ENCODE measurements around the gene DDTL. TPM values are rescaled to one million over a fixed set of nuclear protein-coding genes. Genes with fewer than 3 reads are reported as not detected.

The DDTL gene
- total RNA-seq: 0.16 TPM in 1 of 2 replicates, not detected in the other

DNA sequence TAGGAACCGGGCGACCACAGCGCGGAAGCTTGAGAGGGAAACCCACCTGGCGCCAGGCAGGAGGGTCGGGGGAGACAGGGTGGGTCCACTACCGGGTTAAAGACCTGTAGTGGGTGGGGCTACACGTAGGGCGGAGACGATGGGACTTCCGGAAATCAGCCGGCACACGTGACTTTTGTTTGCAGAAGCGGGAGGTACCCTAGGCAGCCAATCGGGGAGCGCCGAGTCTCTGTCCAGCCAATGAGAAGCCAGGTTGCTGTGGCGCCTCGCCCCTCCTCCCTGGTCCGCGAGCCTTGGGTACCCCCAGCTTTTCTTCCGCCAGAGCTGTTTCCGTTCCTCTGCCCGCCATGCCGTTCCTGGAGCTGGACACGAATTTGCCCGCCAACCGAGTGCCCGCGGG lies at the start of gene DDTL:
Gene DDTL, plus strand, starts transcription at position 321 of the 400 bp plus-strand sequence. Its CDS starts 27 bp downstream, at position 348.

DNA sequence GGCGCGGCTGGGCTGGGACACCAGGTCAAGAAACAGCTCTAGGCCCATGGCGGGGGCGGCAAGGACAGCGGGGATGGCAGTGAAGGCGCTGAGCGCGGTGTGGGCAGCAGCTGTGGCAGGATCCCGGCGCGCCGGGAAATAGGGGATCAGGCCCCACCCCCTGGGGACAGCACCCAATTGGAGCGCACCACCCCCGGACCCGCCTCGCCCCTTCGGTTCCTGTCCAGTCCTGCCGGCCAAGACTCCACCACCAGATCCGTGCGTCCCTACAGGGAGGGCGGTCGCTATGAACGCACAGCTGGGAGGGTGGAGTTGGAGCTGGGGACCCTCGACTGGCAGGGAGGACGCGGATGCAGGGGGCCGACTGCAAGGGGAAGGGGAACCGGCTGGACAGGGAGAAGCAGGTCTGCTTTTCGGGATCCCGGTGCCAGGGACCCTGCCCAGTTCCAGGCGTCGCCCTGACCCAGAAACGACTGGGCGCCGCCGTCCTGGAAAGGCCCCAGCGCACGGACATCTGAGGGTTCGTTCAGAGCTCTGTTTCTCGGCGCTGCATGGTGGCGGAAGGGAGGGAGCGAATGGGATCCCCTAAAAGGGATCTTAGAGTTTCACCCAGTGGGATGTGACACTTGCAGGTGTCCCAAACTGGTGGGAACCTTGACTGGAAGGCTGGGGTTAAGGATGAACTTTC lies 5.5 kb upstream of the DDTL start, which contains the start of gene GSTT2B:
Gene GSTT2B, minus strand, starts transcription at position 112 of the 688 bp plus-strand sequence. Its CDS starts 64 bp downstream, at position 48.

DNA sequence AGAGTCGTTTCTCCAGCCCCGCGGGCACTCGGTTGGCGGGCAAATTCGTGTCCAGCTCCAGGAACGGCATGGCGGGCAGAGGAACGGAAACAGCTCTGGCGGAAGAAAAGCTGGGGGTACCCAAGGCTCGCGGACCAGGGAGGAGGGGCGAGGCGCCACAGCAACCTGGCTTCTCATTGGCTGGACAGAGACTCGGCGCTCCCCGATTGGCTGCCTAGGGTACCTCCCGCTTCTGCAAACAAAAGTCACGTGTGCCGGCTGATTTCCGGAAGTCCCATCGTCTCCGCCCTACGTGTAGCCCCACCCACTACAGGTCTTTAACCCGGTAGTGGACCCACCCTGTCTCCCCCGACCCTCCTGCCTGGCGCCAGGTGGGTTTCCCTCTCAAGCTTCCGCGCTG lies 7.7 kb downstream of the DDTL start, which contains the start of gene DDT:
Gene DDT, minus strand, starts transcription at position 97 of the 400 bp plus-strand sequence. Its CDS starts 27 bp downstream, at position 70.

DNA sequence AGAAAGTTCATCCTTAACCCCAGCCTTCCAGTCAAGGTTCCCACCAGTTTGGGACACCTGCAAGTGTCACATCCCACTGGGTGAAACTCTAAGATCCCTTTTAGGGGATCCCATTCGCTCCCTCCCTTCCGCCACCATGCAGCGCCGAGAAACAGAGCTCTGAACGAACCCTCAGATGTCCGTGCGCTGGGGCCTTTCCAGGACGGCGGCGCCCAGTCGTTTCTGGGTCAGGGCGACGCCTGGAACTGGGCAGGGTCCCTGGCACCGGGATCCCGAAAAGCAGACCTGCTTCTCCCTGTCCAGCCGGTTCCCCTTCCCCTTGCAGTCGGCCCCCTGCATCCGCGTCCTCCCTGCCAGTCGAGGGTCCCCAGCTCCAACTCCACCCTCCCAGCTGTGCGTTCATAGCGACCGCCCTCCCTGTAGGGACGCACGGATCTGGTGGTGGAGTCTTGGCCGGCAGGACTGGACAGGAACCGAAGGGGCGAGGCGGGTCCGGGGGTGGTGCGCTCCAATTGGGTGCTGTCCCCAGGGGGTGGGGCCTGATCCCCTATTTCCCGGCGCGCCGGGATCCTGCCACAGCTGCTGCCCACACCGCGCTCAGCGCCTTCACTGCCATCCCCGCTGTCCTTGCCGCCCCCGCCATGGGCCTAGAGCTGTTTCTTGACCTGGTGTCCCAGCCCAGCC lies 13.0 kb downstream of the DDTL start, which contains the start of gene GSTT2:
Gene GSTT2, plus strand, starts transcription at position 578 of the 684 bp plus-strand sequence.

DNA sequence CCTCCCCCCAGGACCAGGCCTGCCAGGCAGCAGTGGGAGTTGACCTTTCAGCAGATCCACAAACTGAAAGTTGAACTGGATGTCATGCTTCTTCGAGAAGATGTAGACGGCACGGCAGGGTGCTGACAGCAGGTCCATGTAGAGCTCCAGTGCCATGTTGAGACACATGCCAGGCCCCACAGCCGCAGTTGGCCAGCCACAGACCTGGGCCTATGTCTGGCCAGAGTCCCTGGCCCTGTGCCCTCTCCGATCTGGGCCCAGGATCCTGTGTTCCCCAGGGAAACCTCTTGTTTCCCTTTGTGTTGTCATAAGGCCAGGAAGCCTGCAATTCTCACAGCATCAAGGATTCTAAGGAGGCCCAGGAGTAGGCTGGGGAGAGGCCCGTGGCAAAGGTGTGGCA lies 38.5 kb downstream of the DDTL start, which contains the start of gene GSTT4:
Gene GSTT4, minus strand, starts transcription at position 253 of the 400 bp plus-strand sequence. Its CDS starts 97 bp downstream, at position 156.

Other genes starting within 250 kb of the DDTL start
- gene ZNF70, start 215.8 kb upstream of the DDTL start, total RNA-seq: 4.9 and 5.0 TPM in 2 replicates
- not detected in 2 replicates for gene VPREB3, start 212.5 kb upstream of the DDTL start, total RNA-seq
- gene C22orf15, start 203.9 kb upstream of the DDTL start, total RNA-seq: not detected in 2 replicates
- 0.36 and 1.1 TPM in 2 replicates for gene CHCHD10, start 198.9 kb upstream of the DDTL start, total RNA-seq
- gene MMP11, start 194.0 kb upstream of the DDTL start, total RNA-seq: 2.0 and 6.8 TPM in 2 replicates
- gene SMARCB1, start 179.9 kb upstream of the DDTL start, total RNA-seq: 72.4 and 83.8 TPM in 2 replicates
- under 0.01 and 0.16 TPM in 2 replicates for gene DERL3, start 127.9 kb upstream of the DDTL start, total RNA-seq
- gene SLC2A11, start 109.0 kb upstream of the DDTL start, total RNA-seq: 4.3 and 11.3 TPM in 2 replicates
- gene MIF, start 72.5 kb upstream of the DDTL start, total RNA-seq: 833 and 861 TPM in 2 replicates
- gene GSTT2B, start 5.7 kb upstream of the DDTL start, total RNA-seq: 0.97 and 1.4 TPM in 2 replicates
- gene DDT, start 7.6 kb downstream of the DDTL start, total RNA-seq: 129 and 180 TPM in 2 replicates
- gene GSTT2, start 13.2 kb downstream of the DDTL start, total RNA-seq: not detected in 2 replicates
- gene GSTT4, start 38.6 kb downstream of the DDTL start, total RNA-seq: not detected in 2 replicates
- gene CABIN1, start 44.4 kb downstream of the DDTL start, total RNA-seq: 20.9 and 28.5 TPM in 2 replicates
- 25.3 and 54.0 TPM in 2 replicates for gene SUSD2, start 214.6 kb downstream of the DDTL start, total RNA-seq

All from cardiac atrium fibroblast (primary cell).